Bronchial epithelial cell (primary cell): ENCODE data around the gene SEC11A. TPM values are rescaled to one million over a fixed set of nuclear protein-coding genes. Genes with fewer than 3 reads are reported as not detected.
A peak's percentile ranks its signal among the peaks of the same experiment; 100 is the strongest.

ENCODE experiments used
- DNase-seq: peaks from one replicate; pipeline ENCODE4 v3.0.0-alpha.2; 2010; ENCODE audit warnings: low read depth
- FAIRE-seq: peaks from 2 replicates; lab custom pipeline; 2011; peaks lifted over from hg19 to GRCh38; lab: Jason Lieb, UNC
- H3K27me3 ChIP-seq: 2 replicates; pipeline ENCODE4 v1.5.1; 2011; ENCODE audit warnings: low read length; ENCODE audit not compliant: control insufficient read depth, insufficient read depth
- H3K36me3 ChIP-seq: 2 replicates; pipeline ENCODE4 v1.5.1; 2011; ENCODE audit warnings: low read length; ENCODE audit not compliant: control insufficient read depth, insufficient read depth
- H3K4me3 ChIP-seq: 2 replicates; pipeline ENCODE4 v1.5.1; 2011; ENCODE audit warnings: mild to moderate bottlenecking, low read depth, low read length, control low read depth
- total RNA-seq: library from RNA; depleted of rRNA; stranded (reverse); fragments of >200 nt; gene quantifications from 2 replicates; pipeline ENCODE4 v1.2.1, GENCODE V29; 2014
- TF ChIP-seq, protein P1 (sequence below): IDR thresholded peaks from 2 replicates; pipeline ENCODE4 v1.5.1; 2011; ENCODE audit warnings: mild to moderate bottlenecking, moderate library complexity, low read length, control low read depth, inconsistent platforms; ENCODE audit not compliant: insufficient read depth, severe bottlenecking

Gene SEC11A
- total RNA-seq, 1 donor from 2014 or later, result 247 TPM

DNA sequence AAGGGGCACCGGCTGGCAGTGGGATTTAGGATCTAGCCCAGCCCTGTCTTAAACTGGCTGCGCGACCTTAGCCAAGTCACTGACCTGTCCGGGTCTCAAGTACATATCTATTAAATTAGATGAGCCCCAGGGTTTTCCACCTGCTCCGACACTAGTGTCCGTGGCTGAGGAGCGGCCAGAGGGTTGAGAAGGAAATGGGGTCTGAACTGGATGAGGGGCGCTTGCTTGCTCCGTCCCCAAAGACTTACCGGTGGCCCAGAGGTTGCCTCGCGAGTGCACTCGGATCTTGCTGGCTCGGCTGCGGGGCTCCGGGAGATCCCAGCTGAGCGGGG is 58.2 kb downstream of the SEC11A start:
- no peak for FAIRE-seq
- no peak for DNase-seq
- Histone ChIP-seq H3K27me3 (no peaks in the 10 kb centered on the region), H3K4me3 (peak overlapping the region; percentile 47), H3K36me3 (peaks cover under 1% of the 10 kb centered on the region)
- TF ChIP-seq, protein P1, sequence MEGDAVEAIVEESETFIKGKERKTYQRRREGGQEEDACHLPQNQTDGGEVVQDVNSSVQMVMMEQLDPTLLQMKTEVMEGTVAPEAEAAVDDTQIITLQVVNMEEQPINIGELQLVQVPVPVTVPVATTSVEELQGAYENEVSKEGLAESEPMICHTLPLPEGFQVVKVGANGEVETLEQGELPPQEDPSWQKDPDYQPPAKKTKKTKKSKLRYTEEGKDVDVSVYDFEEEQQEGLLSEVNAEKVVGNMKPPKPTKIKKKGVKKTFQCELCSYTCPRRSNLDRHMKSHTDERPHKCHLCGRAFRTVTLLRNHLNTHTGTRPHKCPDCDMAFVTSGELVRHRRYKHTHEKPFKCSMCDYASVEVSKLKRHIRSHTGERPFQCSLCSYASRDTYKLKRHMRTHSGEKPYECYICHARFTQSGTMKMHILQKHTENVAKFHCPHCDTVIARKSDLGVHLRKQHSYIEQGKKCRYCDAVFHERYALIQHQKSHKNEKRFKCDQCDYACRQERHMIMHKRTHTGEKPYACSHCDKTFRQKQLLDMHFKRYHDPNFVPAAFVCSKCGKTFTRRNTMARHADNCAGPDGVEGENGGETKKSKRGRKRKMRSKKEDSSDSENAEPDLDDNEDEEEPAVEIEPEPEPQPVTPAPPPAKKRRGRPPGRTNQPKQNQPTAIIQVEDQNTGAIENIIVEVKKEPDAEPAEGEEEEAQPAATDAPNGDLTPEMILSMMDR, result no peak

DNA sequence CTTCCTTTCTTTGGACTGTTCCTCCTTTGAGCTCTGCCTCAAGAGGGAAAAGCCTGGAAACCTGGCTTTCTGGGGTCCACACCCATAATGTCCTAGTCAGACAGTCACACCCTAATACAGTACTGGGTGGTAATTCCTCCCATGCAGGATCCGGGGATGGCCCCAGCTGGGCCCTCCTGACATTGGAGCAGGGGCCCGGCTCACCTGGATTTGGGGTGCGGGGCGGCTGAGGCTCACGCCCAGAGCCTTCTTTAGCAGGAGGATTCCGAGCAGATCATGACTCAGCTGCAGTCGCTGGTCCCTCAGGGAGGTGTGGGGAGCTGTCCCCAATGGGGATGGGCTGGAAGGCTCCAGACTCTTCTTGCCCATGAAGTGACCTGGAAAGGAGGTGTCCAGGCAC is 59.0 kb downstream of the SEC11A start:
- H3K4me3 ChIP-seq, result no peak overlapping the region
- FAIRE-seq (no peak), DNase-seq (no peak)

DNA sequence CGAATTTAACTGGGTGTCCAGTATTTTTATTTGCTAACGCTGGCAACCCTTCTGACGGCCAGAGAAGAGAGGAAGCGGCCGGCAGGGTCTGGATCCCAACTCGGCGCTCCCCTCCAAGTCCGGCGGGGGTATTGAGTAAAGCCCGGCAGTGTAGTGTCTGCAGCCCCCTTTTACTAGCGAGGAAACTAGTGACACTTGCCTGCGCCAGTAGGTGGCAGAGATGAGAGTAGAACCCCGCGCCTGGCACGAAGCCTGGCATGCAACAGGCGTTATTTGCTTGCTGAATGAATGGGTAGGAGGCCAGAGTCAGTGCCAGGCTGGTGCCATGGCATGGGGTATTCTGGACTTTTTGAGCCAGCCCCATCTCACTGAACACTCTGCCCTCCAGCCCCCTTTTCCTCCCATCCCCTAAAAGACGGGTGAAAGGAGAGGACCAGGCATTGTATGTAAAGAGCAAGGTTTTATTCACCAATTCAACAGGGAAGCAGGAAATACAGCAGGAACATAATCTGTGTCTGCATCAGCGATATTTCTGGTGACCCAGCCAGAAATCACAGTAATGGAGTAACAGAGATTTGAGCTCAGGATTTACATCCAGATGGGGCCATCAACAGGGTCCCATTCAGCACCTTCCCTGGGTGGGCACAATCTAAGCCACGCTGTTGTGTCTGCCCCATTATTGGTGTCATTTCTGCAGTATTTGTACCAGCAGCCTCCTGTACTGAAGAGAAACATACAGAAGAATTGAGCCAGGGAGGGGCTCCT is 61.1 kb downstream of the SEC11A start:
- H3K4me3 ChIP-seq, result peak overlapping the region; percentile 74
- TF ChIP-seq, protein P1, result peak; percentile 84
- H3K27me3 ChIP-seq, result no peaks in the 10 kb centered on the region
- H3K36me3 ChIP-seq, result peaks cover 7% of the 10 kb centered on the region
- DNase-seq (peak; percentile 72), FAIRE-seq (no peak)

More for the DNA sequence above, 59.0 kb downstream of the SEC11A start:
- peaks cover 4% of the 10 kb centered on the region for H3K36me3 ChIP-seq
- no peaks in the 10 kb centered on the region for H3K27me3 ChIP-seq
- TF ChIP-seq, protein P1, result no peak

DNA sequence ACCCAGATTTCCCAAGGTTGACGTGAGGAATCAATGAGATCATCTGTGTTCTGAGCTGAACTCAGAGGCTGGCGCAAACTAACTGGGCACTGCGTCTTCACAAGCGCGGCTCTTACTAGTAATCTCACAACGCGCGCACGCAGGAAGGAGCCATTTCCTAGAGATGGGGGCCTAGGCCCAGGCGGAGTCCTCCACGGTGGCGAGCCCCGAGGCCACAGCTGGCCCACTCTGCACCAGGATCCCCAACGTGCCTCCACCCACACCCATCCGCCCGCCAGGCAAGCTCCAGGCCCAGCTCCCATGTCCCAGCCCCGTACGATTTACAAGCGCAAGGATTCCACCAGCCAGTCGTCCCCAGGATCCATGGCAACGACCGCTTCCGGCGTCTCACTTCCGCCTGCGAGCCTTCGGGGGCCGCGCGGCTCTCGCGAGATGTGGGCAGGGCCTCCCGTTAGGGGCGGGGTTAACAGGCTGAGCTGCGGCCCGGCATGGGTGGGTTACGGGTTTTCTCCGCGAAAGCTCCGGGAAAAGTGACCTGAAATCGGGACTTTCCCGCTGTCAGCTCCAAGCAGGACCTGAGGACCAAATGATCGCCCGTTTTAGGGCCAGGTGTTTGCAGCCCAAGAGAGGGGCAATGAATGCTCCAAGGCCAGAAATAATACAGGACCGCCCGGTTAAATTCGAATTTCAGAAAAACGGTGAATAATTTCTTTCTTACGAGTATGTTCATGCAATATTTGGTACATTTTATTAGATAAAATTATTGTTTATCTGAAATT is 61.8 kb downstream of the SEC11A start, which contains the start of gene WDR73:
Gene WDR73, minus strand, starts transcription at position 374 of the 779 bp plus-strand sequence. Its CDS starts 9 bp downstream, at position 365.
- DNase-seq, result peak; percentile 83
- peak within 1 kb of the TSS; percentile 74 for H3K4me3 ChIP-seq
- TF ChIP-seq, protein P1, result no peak
- FAIRE-seq, result no peak
- H3K36me3 ChIP-seq, result peaks cover 10% of the 10 kb centered on the region
- H3K27me3 ChIP-seq, result no peaks in the 10 kb centered on the region

DNA sequence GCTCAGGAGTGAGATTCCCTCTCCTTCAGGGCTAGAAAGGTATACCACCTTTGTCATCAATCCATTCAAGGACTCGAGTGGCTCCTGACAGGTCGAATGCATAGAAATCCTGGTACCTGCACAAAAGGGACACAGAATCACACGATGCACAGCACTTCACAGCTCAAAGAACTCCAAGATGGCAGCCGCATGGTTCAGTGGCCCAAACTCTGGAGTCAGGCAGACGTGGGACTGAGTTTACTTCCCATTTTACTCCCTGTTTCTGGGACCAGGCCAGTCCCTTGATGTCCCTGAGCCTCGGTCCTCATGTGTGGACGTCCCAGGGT is 62.4 kb downstream of the SEC11A start:
- TF ChIP-seq, protein P1, result no peak
- FAIRE-seq (no peak), DNase-seq (no peak)
- no peaks in the 10 kb centered on the region for H3K27me3 ChIP-seq
- H3K36me3 ChIP-seq, result peaks cover 12% of the 10 kb centered on the region
- H3K4me3 ChIP-seq, result peak overlapping the region; percentile 74
